ENCODE results near the gene GMDS. TPM values are rescaled to one million over a fixed set of nuclear protein-coding genes. Genes with fewer than 3 reads are reported as not detected.

Gene GMDS
- total RNA-seq, 4 donors from 2014 or later, result 3.4 to 7.2 (median 4.6) TPM

DNA sequence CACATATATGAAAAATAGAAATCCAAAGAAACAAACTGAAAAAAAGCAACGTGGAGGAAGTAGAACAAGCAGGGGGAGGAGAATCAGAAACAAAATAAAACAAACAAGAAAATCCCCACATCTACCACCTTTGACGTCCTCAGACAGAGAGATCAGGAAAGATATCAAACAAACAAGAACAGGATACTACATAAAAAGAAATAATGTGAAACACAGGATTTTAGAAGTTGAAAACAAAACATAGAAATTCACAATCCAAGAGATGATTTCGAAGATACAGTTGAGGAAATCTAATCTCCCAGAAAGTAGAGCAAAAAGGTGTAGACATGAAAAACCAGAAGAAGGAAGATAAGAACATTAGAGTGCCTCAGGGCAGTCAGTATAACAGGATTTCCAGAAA lies 514.5 kb downstream of the GMDS start:
- in situ Hi-C loops (cut with MboI; ENCODE audit: low sequenced_read_pairs in 4 of 4) (no loop called here), intact Hi-C loops (cut with DNase I; ENCODE audit: low total_unique reads) (no loop called here)
- Histone ChIP-seq H3K27ac (no peak overlapping the region), H3K4me1 (no peaks in the 10 kb centered on the region), H3K27me3 (no peaks in the 10 kb centered on the region), H3K4me3 (no peak overlapping the region), H3K9me3 (no peaks in the 10 kb centered on the region), H3K36me3 (no peaks in the 10 kb centered on the region)
- TF ChIP-seq, protein P1, sequence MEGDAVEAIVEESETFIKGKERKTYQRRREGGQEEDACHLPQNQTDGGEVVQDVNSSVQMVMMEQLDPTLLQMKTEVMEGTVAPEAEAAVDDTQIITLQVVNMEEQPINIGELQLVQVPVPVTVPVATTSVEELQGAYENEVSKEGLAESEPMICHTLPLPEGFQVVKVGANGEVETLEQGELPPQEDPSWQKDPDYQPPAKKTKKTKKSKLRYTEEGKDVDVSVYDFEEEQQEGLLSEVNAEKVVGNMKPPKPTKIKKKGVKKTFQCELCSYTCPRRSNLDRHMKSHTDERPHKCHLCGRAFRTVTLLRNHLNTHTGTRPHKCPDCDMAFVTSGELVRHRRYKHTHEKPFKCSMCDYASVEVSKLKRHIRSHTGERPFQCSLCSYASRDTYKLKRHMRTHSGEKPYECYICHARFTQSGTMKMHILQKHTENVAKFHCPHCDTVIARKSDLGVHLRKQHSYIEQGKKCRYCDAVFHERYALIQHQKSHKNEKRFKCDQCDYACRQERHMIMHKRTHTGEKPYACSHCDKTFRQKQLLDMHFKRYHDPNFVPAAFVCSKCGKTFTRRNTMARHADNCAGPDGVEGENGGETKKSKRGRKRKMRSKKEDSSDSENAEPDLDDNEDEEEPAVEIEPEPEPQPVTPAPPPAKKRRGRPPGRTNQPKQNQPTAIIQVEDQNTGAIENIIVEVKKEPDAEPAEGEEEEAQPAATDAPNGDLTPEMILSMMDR (IDR thresholded peaks at IDR 0.05 in 4 of 5, conservative IDR thresholded peaks at IDR 0.05 in 1 of 5), result no peak
- no peak for TF ChIP-seq POLR2A (IDR thresholded peaks at IDR 0.05)
- ATAC-seq (no peak), DNase-seq (no peak)

GRCh38 chr6:1729750-1730140 lies 515.7 kb downstream of the GMDS start:
- Histone ChIP-seq H3K27ac (no peak overlapping the region), H3K27me3 (no peaks in the 10 kb centered on the region), H3K9me3 (no peaks in the 10 kb centered on the region), H3K4me1 (no peaks in the 10 kb centered on the region), H3K4me3 (no peak overlapping the region), H3K36me3 (no peaks in the 10 kb centered on the region)
- ATAC-seq (no peak), DNase-seq (no peak)
- TF ChIP-seq, protein P1 (IDR thresholded peaks at IDR 0.05 in 4 of 5, conservative IDR thresholded peaks at IDR 0.05 in 1 of 5), result no peak
- no peak for TF ChIP-seq POLR2A (IDR thresholded peaks at IDR 0.05)
- intact Hi-C loops (cut with DNase I; ENCODE audit: low total_unique reads), result no loop called here
- in situ Hi-C loops (cut with MboI; ENCODE audit: low sequenced_read_pairs in 4 of 4), result no loop called here

- Histone ChIP-seq H3K27me3 (no peaks in the 10 kb centered on the region), H3K4me3 (no peak overlapping the region), H3K36me3 (no peaks in the 10 kb centered on the region), H3K4me1 (no peaks in the 10 kb centered on the region), H3K27ac (no peak overlapping the region), H3K9me3 (no peaks in the 10 kb centered on the region)
- intact Hi-C loops (cut with DNase I; ENCODE audit: low total_unique reads), result no loop called here
- no peak for DNase-seq
- TF ChIP-seq POLR2A (IDR thresholded peaks at IDR 0.05), result no peak
- TF ChIP-seq, protein P1 (IDR thresholded peaks at IDR 0.05 in 4 of 5, conservative IDR thresholded peaks at IDR 0.05 in 1 of 5), result no peak
- in situ Hi-C loops (cut with MboI; ENCODE audit: low sequenced_read_pairs in 4 of 4), result no loop called here
- ATAC-seq, result no peak
These were observed 516.2 kb downstream of the GMDS start for GRCh38 chr6:1729133-1729749.

DNA sequence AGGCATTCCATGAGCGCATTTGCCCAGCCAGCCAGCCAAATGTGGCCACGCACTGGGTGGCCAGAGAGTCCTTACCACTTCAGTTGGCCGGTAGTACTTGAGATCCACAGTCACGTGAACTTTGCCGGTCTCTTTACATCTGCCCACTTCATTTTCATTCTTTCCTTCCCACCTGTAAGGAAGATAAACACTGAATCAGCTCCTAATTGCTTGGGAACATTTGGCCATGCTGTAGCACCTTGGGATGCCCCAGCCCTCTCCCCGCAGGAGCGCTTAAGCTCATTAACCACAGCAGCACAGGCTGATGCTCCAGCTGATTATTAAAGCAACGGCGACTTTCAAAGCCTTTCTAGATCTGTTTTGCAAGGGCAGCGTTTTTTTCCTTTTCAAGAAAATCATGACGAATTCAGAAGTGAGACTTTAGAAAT lies 519.0 kb downstream of the GMDS start:
- Histone ChIP-seq H3K4me3 (no peak overlapping the region), H3K36me3 (no peaks in the 10 kb centered on the region), H3K9me3 (no peaks in the 10 kb centered on the region), H3K27me3 (no peaks in the 10 kb centered on the region), H3K27ac (no peak overlapping the region), H3K4me1 (no peaks in the 10 kb centered on the region)
- no peak for ATAC-seq
- no peak for DNase-seq
- no peak for TF ChIP-seq POLR2A (IDR thresholded peaks at IDR 0.05)
- TF ChIP-seq, protein P1 (IDR thresholded peaks at IDR 0.05 in 4 of 5, conservative IDR thresholded peaks at IDR 0.05 in 1 of 5), result no peak
- intact Hi-C loops (cut with DNase I; ENCODE audit: low total_unique reads), result no loop called here
- in situ Hi-C loops (cut with MboI; ENCODE audit: low sequenced_read_pairs in 4 of 4), result no loop called here

- no peaks in the 10 kb centered on the region for H3K36me3 ChIP-seq
- no peaks in the 10 kb centered on the region for H3K9me3 ChIP-seq
- ATAC-seq (peak; percentile 36 to 72), DNase-seq (no peak)
- TF ChIP-seq, protein P1 (IDR thresholded peaks at IDR 0.05 in 4 of 5, conservative IDR thresholded peaks at IDR 0.05 in 1 of 5), result no peak
- no peak for TF ChIP-seq POLR2A (IDR thresholded peaks at IDR 0.05)
- H3K27me3 ChIP-seq, result no peaks in the 10 kb centered on the region
- H3K4me3 ChIP-seq, result no peak overlapping the region
- H3K27ac ChIP-seq, result peak overlapping the region in 2 of 4 donors; percentile 37 to 58
- intact Hi-C loops (cut with DNase I; ENCODE audit: low total_unique reads), result no loop called here
- no peaks in the 10 kb centered on the region for H3K4me1 ChIP-seq
- in situ Hi-C loops (cut with MboI; ENCODE audit: low sequenced_read_pairs in 4 of 4), result no loop called here
These were observed 520.8 kb downstream of the GMDS start for GRCh38 chr6:1724616-1725015.

Measured in gastrocnemius medialis (tissue), 4 donors.